NCI-H1694 treated with DMSO at 0.1 percent for 48 hours (cell line): ENCODE data around the gene SMAD1.

Experiments
- DNase-seq: peaks from one replicate; lab custom pipeline; 2025; lab: John Stamatoyannopoulos, UW

The SMAD1 gene

GRCh38 chr4:145489556-145489955 lies 7.9 kb downstream of the SMAD1 start:
- no peak for DNase-seq

GRCh38 chr4:145490361-145490760 lies 8.7 kb downstream of the SMAD1 start:
- no peak for DNase-seq

- DNase-seq = no peak
These were observed 9.1 kb downstream of the SMAD1 start for GRCh38 chr4:145490796-145491195.

- no peak for DNase-seq
These were observed 10.7 kb downstream of the SMAD1 start for GRCh38 chr4:145492376-145492775.

GRCh38 chr4:145493166-145493565 lies 11.5 kb downstream of the SMAD1 start:
- no peak for DNase-seq

- DNase-seq = no peak
These were observed 13.1 kb downstream of the SMAD1 start for GRCh38 chr4:145494666-145495270.

GRCh38 chr4:145496292-145496691 lies 14.6 kb downstream of the SMAD1 start:
- DNase-seq = no peak

- no peak for DNase-seq
These were observed 15.8 kb downstream of the SMAD1 start for GRCh38 chr4:145497199-145498149.

GRCh38 chr4:145498430-145498829 lies 16.8 kb downstream of the SMAD1 start:
- DNase-seq = no peak

GRCh38 chr4:145501051-145501660 lies 19.5 kb downstream of the SMAD1 start:
- DNase-seq = no peak

GRCh38 chr4:145502809-145503208 lies 21.2 kb downstream of the SMAD1 start:
- no peak for DNase-seq

GRCh38 chr4:145503486-145504072 lies 21.9 kb downstream of the SMAD1 start:
- no peak for DNase-seq

GRCh38 chr4:145505995-145506394 lies 24.3 kb downstream of the SMAD1 start:
- DNase-seq = no peak

- no peak for DNase-seq
These were observed 26.0 kb downstream of the SMAD1 start for GRCh38 chr4:145507636-145508035.

- no peak for DNase-seq
These were observed 30.4 kb downstream of the SMAD1 start for GRCh38 chr4:145511913-145512522.

GRCh38 chr4:145513020-145513621 lies 31.5 kb downstream of the SMAD1 start:
- DNase-seq = no peak

GRCh38 chr4:145520172-145520571 lies 38.5 kb downstream of the SMAD1 start:
- no peak for DNase-seq

GRCh38 chr4:145521282-145521681 lies 39.6 kb downstream of the SMAD1 start:
- DNase-seq = no peak

GRCh38 chr4:145523117-145523516 lies 41.5 kb downstream of the SMAD1 start:
- no peak for DNase-seq

GRCh38 chr4:145524552-145524951 lies 42.9 kb downstream of the SMAD1 start:
- DNase-seq = no peak

GRCh38 chr4:145525291-145525740 lies 43.7 kb downstream of the SMAD1 start:
- DNase-seq = no peak

GRCh38 chr4:145527773-145528172 lies 46.1 kb downstream of the SMAD1 start:
- no peak for DNase-seq
